ENCODE results near the gene RUNX2.

GRCh38 chr6:45691426-45691825, 363.3 kb downstream of the RUNX2 start:
- TF ChIP-seq PKNOX1 (IDR thresholded peaks at IDR 0.05) (no peak), SUZ12 (IDR thresholded peaks at IDR 0.05) (no peak), FOXM1 (IDR thresholded peaks at IDR 0.05; ENCODE audit: borderline replicate concordance) (no peak), FOXK2 (IDR thresholded peaks at IDR 0.05) (no peak), FOXA1 (IDR thresholded peaks at IDR 0.05) (no peak), ARNT (IDR thresholded peaks at IDR 0.05) (no peak), SP1 (IDR thresholded peaks at IDR 0.05) (no peak), ZNF384 (IDR thresholded peaks at IDR 0.05) (no peak), HDGF (IDR thresholded peaks at IDR 0.05; ENCODE audit: borderline replicate concordance) (no peak), BHLHE40 (IDR thresholded peaks at IDR 0.05; ENCODE audit: borderline replicate concordance) (no peak), CTBP1 (IDR thresholded peaks at IDR 0.05; ENCODE audit: borderline replicate concordance) (no peak), LEF1 (IDR thresholded peaks at IDR 0.05; ENCODE audit: borderline replicate concordance) (no peak), TARDBP (IDR thresholded peaks at IDR 0.05) (no peak)

All from HEK293T (cell line).